ENCODE data around the gene GRID2. TPM values are rescaled to one million over a fixed set of nuclear protein-coding genes. Genes with fewer than 3 reads are reported as not detected.
"Not testable (repeated sequence)": the region's sequence is repeated elsewhere in the genome, so short reads cannot be mapped to it uniquely, and the experiment has no call there.

GRID2 gene
- total and polyA plus RNA-seq, 4 donors = under 0.01 to 0.02 TPM; not detected in 2

GRCh38 chr4:92433272-92433758 is 129.5 kb downstream of the GRID2 start:
- Histone ChIP-seq H3K27me3 (ENCODE audit: control insufficient read depth in 4 of 4, insufficient read depth in 4 of 4, low read length in 3 of 4) (no peaks in the 10 kb centered on the region), H3K9ac (ENCODE audit: low read depth in 1 of 2, low read length in 2 of 2) (no peak overlapping the region), H3K4me3 (ENCODE audit: low read depth in 1 of 3, low read length in 3 of 3) (no peak overlapping the region), H3K36me3 (ENCODE audit: control insufficient read depth in 4 of 4, insufficient read depth in 3 of 4, low read depth in 1 of 4, low read length in 3 of 4) (no peaks in the 10 kb centered on the region), H3K27ac (ENCODE audit: low read depth in 1 of 2, low read length in 2 of 2) (no peak overlapping the region), H3K4me1 (ENCODE audit: control insufficient read depth in 4 of 4, insufficient read depth in 4 of 4, low read length in 3 of 4) (no peaks in the 10 kb centered on the region), H3K9me3 (ENCODE audit: control insufficient read depth in 4 of 4, low read length in 3 of 4) (peaks cover 0 to 4% (median 2%) of the 10 kb centered on the region in 4 donors)
- DNase-seq (ENCODE audit: low spot score) = no peak
- no peak for TF ChIP-seq FOXA1 (IDR thresholded peaks at IDR 0.05)
- 92% methylated on average over 4 of the region's 4 CpGs for WGBS

- not testable (repeated sequence) for H3K9ac ChIP-seq (ENCODE audit: low read depth in 1 of 2, low read length in 2 of 2); H3K27ac ChIP-seq (ENCODE audit: low read depth in 1 of 2, low read length in 2 of 2); H3K9me3 ChIP-seq (ENCODE audit: control insufficient read depth in 4 of 4, low read length in 3 of 4); DNase-seq (ENCODE audit: low spot score); H3K27me3 ChIP-seq (ENCODE audit: control insufficient read depth in 4 of 4, insufficient read depth in 4 of 4, low read length in 3 of 4); H3K4me3 ChIP-seq (ENCODE audit: low read depth in 1 of 3, low read length in 3 of 3); H3K36me3 ChIP-seq (ENCODE audit: control insufficient read depth in 4 of 4, insufficient read depth in 3 of 4, low read depth in 1 of 4, low read length in 3 of 4); H3K4me1 ChIP-seq (ENCODE audit: control insufficient read depth in 4 of 4, insufficient read depth in 4 of 4, low read length in 3 of 4)
- 70% methylated on average over 6 of the region's 6 CpGs for WGBS
These were observed 135.0 kb downstream of the GRID2 start for GRCh38 chr4:92438722-92439121.

- not testable (repeated sequence) for H3K9me3 ChIP-seq (ENCODE audit: control insufficient read depth in 4 of 4, low read length in 3 of 4); H3K27ac ChIP-seq (ENCODE audit: low read depth in 1 of 2, low read length in 2 of 2); H3K4me1 ChIP-seq (ENCODE audit: control insufficient read depth in 4 of 4, insufficient read depth in 4 of 4, low read length in 3 of 4); H3K9ac ChIP-seq (ENCODE audit: low read depth in 1 of 2, low read length in 2 of 2); H3K36me3 ChIP-seq (ENCODE audit: control insufficient read depth in 4 of 4, insufficient read depth in 3 of 4, low read depth in 1 of 4, low read length in 3 of 4); DNase-seq (ENCODE audit: low spot score); H3K4me3 ChIP-seq (ENCODE audit: low read depth in 1 of 3, low read length in 3 of 3); H3K27me3 ChIP-seq (ENCODE audit: control insufficient read depth in 4 of 4, insufficient read depth in 4 of 4, low read length in 3 of 4)
- WGBS = 91% methylated on average over 20 of the region's 20 CpGs
These were observed 138.4 kb downstream of the GRID2 start for GRCh38 chr4:92442131-92442530.

DNA sequence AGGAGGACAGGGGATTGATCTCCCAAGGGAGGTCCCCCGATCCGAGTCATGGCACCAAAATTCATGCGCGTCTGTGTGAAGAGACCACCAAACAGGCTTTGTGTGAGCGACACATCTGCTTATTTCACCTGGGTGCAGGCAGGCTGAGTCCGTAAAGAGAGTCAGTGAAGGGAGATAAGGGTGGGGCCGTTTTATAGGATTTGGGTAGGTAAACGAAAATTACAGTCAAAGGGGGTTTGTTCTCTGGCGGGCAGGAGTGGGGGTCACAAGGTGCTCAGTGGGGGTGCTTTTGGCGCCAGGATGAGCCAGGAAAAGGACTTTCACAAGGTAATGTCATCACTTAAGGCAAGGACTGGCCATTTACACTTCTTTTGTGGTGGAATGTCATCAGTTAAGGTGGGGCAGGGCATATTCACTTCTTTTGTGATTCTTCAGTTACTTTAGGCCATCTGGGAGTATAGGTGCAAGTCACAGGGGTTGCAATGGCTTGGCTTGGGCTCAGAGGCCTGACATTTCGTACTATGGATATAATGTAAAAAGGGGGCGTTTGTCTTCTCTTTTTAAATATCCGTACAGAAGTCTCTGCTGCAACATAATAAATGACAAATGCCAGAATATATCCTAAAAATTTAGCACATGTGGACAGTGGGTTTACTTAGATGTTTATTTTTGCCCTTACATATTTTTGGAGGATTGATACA is 140.5 kb downstream of the GRID2 start:
- H3K4me1 ChIP-seq (ENCODE audit: control insufficient read depth in 4 of 4, insufficient read depth in 4 of 4, low read length in 3 of 4); H3K27me3 ChIP-seq (ENCODE audit: control insufficient read depth in 4 of 4, insufficient read depth in 4 of 4, low read length in 3 of 4); DNase-seq (ENCODE audit: low spot score); H3K4me3 ChIP-seq (ENCODE audit: low read depth in 1 of 3, low read length in 3 of 3); H3K27ac ChIP-seq (ENCODE audit: low read depth in 1 of 2, low read length in 2 of 2); H3K9me3 ChIP-seq (ENCODE audit: control insufficient read depth in 4 of 4, low read length in 3 of 4); H3K36me3 ChIP-seq (ENCODE audit: control insufficient read depth in 4 of 4, insufficient read depth in 3 of 4, low read depth in 1 of 4, low read length in 3 of 4); H3K9ac ChIP-seq (ENCODE audit: low read depth in 1 of 2, low read length in 2 of 2): not testable (repeated sequence)
- 77% methylated on average over 13 of the region's 13 CpGs for WGBS

DNA sequence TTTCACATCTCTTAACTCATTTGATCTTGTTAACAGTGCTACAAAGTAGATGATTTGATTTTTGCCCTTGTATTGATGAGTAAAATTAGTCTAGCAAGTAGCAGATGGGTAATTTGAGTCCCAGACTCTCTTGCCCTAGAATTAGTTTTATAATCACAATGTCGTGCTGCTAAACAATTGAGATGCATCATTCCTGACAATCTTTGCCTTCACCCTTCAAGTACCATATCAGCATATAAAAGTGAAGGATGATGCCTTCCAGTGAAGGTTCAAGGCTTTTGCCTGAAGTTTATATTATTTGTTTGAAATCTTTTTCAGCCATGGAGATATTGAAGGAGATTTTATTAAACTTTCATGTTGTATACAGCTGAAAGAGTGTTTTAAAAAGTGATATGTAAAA is 141.4 kb downstream of the GRID2 start:
- H3K36me3 ChIP-seq (ENCODE audit: control insufficient read depth in 4 of 4, insufficient read depth in 3 of 4, low read depth in 1 of 4, low read length in 3 of 4) = no peaks in the 10 kb centered on the region
- H3K27ac ChIP-seq (ENCODE audit: low read depth in 1 of 2, low read length in 2 of 2) = no peak overlapping the region
- 57% methylated on average over 1 of the region's 1 CpG for WGBS
- TF ChIP-seq, protein P1, sequence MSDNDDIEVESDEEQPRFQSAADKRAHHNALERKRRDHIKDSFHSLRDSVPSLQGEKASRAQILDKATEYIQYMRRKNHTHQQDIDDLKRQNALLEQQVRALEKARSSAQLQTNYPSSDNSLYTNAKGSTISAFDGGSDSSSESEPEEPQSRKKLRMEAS (IDR thresholded peaks at IDR 0.05) = no peak
- TF ChIP-seq ZBTB33 (IDR thresholded peaks at IDR 0.05) (no peak), GABPA (IDR thresholded peaks at IDR 0.05 in 1 of 2, conservative IDR thresholded peaks at IDR 0.05 in 1 of 2) (no peak), HNF4G (IDR thresholded peaks at IDR 0.05) (no peak), FOXA1 (IDR thresholded peaks at IDR 0.05) (no peak), NR2F2 (IDR thresholded peaks at IDR 0.05) (no peak)
- TF ChIP-seq, protein P2, sequence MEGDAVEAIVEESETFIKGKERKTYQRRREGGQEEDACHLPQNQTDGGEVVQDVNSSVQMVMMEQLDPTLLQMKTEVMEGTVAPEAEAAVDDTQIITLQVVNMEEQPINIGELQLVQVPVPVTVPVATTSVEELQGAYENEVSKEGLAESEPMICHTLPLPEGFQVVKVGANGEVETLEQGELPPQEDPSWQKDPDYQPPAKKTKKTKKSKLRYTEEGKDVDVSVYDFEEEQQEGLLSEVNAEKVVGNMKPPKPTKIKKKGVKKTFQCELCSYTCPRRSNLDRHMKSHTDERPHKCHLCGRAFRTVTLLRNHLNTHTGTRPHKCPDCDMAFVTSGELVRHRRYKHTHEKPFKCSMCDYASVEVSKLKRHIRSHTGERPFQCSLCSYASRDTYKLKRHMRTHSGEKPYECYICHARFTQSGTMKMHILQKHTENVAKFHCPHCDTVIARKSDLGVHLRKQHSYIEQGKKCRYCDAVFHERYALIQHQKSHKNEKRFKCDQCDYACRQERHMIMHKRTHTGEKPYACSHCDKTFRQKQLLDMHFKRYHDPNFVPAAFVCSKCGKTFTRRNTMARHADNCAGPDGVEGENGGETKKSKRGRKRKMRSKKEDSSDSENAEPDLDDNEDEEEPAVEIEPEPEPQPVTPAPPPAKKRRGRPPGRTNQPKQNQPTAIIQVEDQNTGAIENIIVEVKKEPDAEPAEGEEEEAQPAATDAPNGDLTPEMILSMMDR (IDR thresholded peaks at IDR 0.05; ENCODE audit: low read depth, low read length, missing input control) = no peak
- no peak for DNase-seq (ENCODE audit: low spot score)
- no peaks in the 10 kb centered on the region for H3K4me1 ChIP-seq (ENCODE audit: control insufficient read depth in 4 of 4, insufficient read depth in 4 of 4, low read length in 3 of 4)
- H3K27me3 ChIP-seq (ENCODE audit: control insufficient read depth in 4 of 4, insufficient read depth in 4 of 4, low read length in 3 of 4) = no peaks in the 10 kb centered on the region
- no peaks in the 10 kb centered on the region for H3K9me3 ChIP-seq (ENCODE audit: control insufficient read depth in 4 of 4, low read length in 3 of 4)
- H3K9ac ChIP-seq (ENCODE audit: low read depth in 1 of 2, low read length in 2 of 2) = no peak overlapping the region
- H3K4me3 ChIP-seq (ENCODE audit: low read depth in 1 of 3, low read length in 3 of 3) = no peak overlapping the region

Measured in liver (tissue), 9 donors.